Mammary epithelial cell (primary cell): ENCODE measurements around the gene SCNM1.

ENCODE experiments used
- EZH2 ChIP-seq: IDR thresholded peaks from 2 replicates; pipeline ENCODE4 v1.6.1; 2012; ENCODE audit warnings: low read length, inconsistent platforms, borderline replicate concordance
- TF ChIP-seq, protein P1 (sequence below), 2 donors: IDR thresholded peaks in 1 of 2; conservative IDR thresholded peaks in 1 of 2; 2 replicates each; pipeline ENCODE4 v1.5.1; 2011 to 2012; ENCODE audit warnings: inconsistent platforms in 2 of 2, low read length in 2 of 2, mild to moderate bottlenecking in 2 of 2, control low read depth in 1 of 2, low read depth in 1 of 2; ENCODE audit not compliant: insufficient read depth in 1 of 2; ENCODE audit errors: extremely low read depth in 1 of 2

- TF ChIP-seq, protein P1, sequence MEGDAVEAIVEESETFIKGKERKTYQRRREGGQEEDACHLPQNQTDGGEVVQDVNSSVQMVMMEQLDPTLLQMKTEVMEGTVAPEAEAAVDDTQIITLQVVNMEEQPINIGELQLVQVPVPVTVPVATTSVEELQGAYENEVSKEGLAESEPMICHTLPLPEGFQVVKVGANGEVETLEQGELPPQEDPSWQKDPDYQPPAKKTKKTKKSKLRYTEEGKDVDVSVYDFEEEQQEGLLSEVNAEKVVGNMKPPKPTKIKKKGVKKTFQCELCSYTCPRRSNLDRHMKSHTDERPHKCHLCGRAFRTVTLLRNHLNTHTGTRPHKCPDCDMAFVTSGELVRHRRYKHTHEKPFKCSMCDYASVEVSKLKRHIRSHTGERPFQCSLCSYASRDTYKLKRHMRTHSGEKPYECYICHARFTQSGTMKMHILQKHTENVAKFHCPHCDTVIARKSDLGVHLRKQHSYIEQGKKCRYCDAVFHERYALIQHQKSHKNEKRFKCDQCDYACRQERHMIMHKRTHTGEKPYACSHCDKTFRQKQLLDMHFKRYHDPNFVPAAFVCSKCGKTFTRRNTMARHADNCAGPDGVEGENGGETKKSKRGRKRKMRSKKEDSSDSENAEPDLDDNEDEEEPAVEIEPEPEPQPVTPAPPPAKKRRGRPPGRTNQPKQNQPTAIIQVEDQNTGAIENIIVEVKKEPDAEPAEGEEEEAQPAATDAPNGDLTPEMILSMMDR (conservative IDR thresholded peaks at IDR 0.05 in 1 of 2, IDR thresholded peaks at IDR 0.05 in 1 of 2; ENCODE audit: extremely low read depth in 1 of 2, insufficient read depth in 1 of 2, low read depth in 1 of 2, low read length in 2 of 2) = no peak
- TF ChIP-seq EZH2 = no peak
Measured at GRCh38 chr1:151134991-151135390, 31.0 kb upstream of the SCNM1 start.
